ENCODE results near the gene MUC15.
A peak's percentile ranks its signal among the peaks of the same experiment; 100 is the strongest.

Gene MUC15

DNA sequence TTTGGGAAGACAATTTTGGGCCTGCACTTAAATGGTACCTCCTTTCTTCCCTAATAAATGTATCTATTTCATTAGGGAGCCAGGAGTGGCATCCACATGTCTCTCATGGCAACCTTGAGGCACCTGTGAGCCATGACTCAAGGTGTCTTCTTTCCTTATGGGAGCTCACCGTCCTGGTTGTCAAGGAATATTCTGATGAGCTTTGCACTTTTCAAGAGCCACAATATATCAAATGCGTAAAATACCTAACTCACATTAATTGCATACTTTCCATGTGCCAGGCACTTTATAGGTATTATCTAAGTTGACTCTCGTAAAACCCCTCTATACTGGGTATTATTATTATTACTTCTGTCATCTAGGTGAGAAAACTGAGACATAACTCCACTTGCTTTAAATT lies 32.5 kb downstream of the MUC15 start:
- Histone ChIP-seq H2AK5ac (ENCODE audit: low read depth, low read length) (no peak overlapping the region), H3K9me3 (replicated peaks in 1 of 2; ENCODE audit: control insufficient read depth in 2 of 2, insufficient read depth in 1 of 2, low read depth in 1 of 2, low read length in 2 of 2) (no peaks in the 10 kb centered on the region), H2BK15ac (ENCODE audit: low read length) (no peak overlapping the region), H3K27ac (replicated peaks; ENCODE audit: low read length) (no peak overlapping the region), H3K9ac (ENCODE audit: low read depth, low read length, poor library complexity) (no peak overlapping the region), H2BK5ac (ENCODE audit: low read length) (no peak overlapping the region), H4K8ac (ENCODE audit: low read depth, low read length) (no peak overlapping the region), H3K18ac (ENCODE audit: low read length) (no peak overlapping the region), H3K4me3 (ENCODE audit: low read length in 2 of 2) (no peak overlapping the region), H3K23ac (ENCODE audit: low read depth, low read length, poor library complexity) (no peak overlapping the region), H3K4me1 (ENCODE audit: control insufficient read depth in 2 of 2, insufficient read depth in 1 of 2, low read depth in 1 of 2, low read length in 2 of 2) (no peaks in the 10 kb centered on the region), H3K4me2 (ENCODE audit: insufficient read depth, low read length, poor library complexity, severe bottlenecking) (no peak overlapping the region), H2BK12ac (ENCODE audit: low read length) (no peak overlapping the region), H2AFZ (ENCODE audit: low read length) (no peak overlapping the region), H3K79me1 (ENCODE audit: low read depth, low read length) (no peaks in the 10 kb centered on the region), H3K14ac (ENCODE audit: low read length) (no peak overlapping the region), H3K4ac (ENCODE audit: low read length) (no peak overlapping the region), H2BK120ac (ENCODE audit: low read depth, low read length) (no peak overlapping the region), H4K91ac (ENCODE audit: low read depth, low read length, poor library complexity) (no peak overlapping the region), H3K36me3 (replicated peaks in 1 of 2; ENCODE audit: control insufficient read depth in 2 of 2, insufficient read depth in 2 of 2, low read length in 2 of 2) (no peaks in the 10 kb centered on the region), H3K27me3 (ENCODE audit: control insufficient read depth in 3 of 3, insufficient read depth in 3 of 3, low read depth in 1 of 3, low read length in 3 of 3) (no peaks in the 10 kb centered on the region)
- DNase-seq (ENCODE audit: low spot score), result no peak
- WGBS, 2 donors (ENCODE audit: extremely low coverage in 2 of 2, insufficient read length in 2 of 2, insufficient replicate concordance in 1 of 2), result no CpG with 5 or more reads among the region's 3 CpGs

GRCh38 chr11:26537341-26537740 lies 34.7 kb downstream of the MUC15 start:
- no peaks in the 10 kb centered on the region for H3K9me3 ChIP-seq (replicated peaks in 1 of 2; ENCODE audit: control insufficient read depth in 2 of 2, insufficient read depth in 1 of 2, low read depth in 1 of 2, low read length in 2 of 2)
- no peak overlapping the region for H3K4me3 ChIP-seq (ENCODE audit: low read length in 2 of 2)
- no peaks in the 10 kb centered on the region for H3K36me3 ChIP-seq (replicated peaks in 1 of 2; ENCODE audit: control insufficient read depth in 2 of 2, insufficient read depth in 2 of 2, low read length in 2 of 2)
- H3K4me1 ChIP-seq (ENCODE audit: control insufficient read depth in 2 of 2, insufficient read depth in 1 of 2, low read depth in 1 of 2, low read length in 2 of 2), result no peaks in the 10 kb centered on the region
- H2AFZ ChIP-seq (ENCODE audit: low read length), result peak overlapping the region; percentile 47
- no peaks in the 10 kb centered on the region for H3K79me1 ChIP-seq (ENCODE audit: low read depth, low read length)
- no peak overlapping the region for H3K14ac ChIP-seq (ENCODE audit: low read length)
- no peak overlapping the region for H3K4me2 ChIP-seq (ENCODE audit: insufficient read depth, low read length, poor library complexity, severe bottlenecking)
- H3K18ac ChIP-seq (ENCODE audit: low read length), result no peak overlapping the region
- no peak overlapping the region for H4K91ac ChIP-seq (ENCODE audit: low read depth, low read length, poor library complexity)
- no peak overlapping the region for H2BK12ac ChIP-seq (ENCODE audit: low read length)
- no peak overlapping the region for H2AK5ac ChIP-seq (ENCODE audit: low read depth, low read length)
- H3K9ac ChIP-seq (ENCODE audit: low read depth, low read length, poor library complexity), result no peak overlapping the region
- no peak overlapping the region for H2BK15ac ChIP-seq (ENCODE audit: low read length)
- no peak overlapping the region for H4K8ac ChIP-seq (ENCODE audit: low read depth, low read length)
- H2BK120ac ChIP-seq (ENCODE audit: low read depth, low read length), result no peak overlapping the region
- no peak overlapping the region for H2BK5ac ChIP-seq (ENCODE audit: low read length)
- no peak overlapping the region for H3K4ac ChIP-seq (ENCODE audit: low read length)
- no peak overlapping the region for H3K27ac ChIP-seq (replicated peaks; ENCODE audit: low read length)
- no peak for DNase-seq (ENCODE audit: low spot score)
- H3K27me3 ChIP-seq (ENCODE audit: control insufficient read depth in 3 of 3, insufficient read depth in 3 of 3, low read depth in 1 of 3, low read length in 3 of 3), result no peaks in the 10 kb centered on the region
- WGBS, 2 donors (ENCODE audit: extremely low coverage in 2 of 2, insufficient read length in 2 of 2, insufficient replicate concordance in 1 of 2), result no CpG with 5 or more reads among the region's 4 CpGs
- H3K23ac ChIP-seq (ENCODE audit: low read depth, low read length, poor library complexity), result no peak overlapping the region

DNA sequence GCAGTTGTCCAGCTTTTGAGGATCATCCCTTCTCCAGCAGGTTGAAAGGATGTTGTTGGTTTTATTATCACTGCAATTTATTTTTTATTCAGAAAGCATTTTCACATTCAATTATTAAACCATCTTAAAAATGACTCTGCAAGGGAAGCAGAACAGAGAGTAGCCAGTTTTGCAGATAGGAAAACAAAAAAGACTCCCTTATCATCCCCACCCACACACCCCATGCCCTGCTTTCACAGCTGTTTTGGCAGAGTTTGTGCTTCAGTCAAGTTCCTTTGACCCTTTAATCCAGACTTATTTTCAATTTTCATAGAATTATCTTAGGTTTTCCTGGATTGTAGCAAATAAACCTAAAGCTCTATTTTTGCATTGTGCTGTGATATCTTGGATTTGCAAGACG lies 44.4 kb downstream of the MUC15 start:
- Histone ChIP-seq H3K27me3 (ENCODE audit: control insufficient read depth in 3 of 3, insufficient read depth in 3 of 3, low read depth in 1 of 3, low read length in 3 of 3) (no peaks in the 10 kb centered on the region), H3K79me1 (ENCODE audit: low read depth, low read length) (no peaks in the 10 kb centered on the region), H3K23ac (ENCODE audit: low read depth, low read length, poor library complexity) (no peak overlapping the region), H3K4ac (ENCODE audit: low read length) (no peak overlapping the region), H3K36me3 (replicated peaks in 1 of 2; ENCODE audit: control insufficient read depth in 2 of 2, insufficient read depth in 2 of 2, low read length in 2 of 2) (no peaks in the 10 kb centered on the region), H3K9me3 (replicated peaks in 1 of 2; ENCODE audit: control insufficient read depth in 2 of 2, insufficient read depth in 1 of 2, low read depth in 1 of 2, low read length in 2 of 2) (no peaks in the 10 kb centered on the region), H4K8ac (ENCODE audit: low read depth, low read length) (no peak overlapping the region), H2BK12ac (ENCODE audit: low read length) (no peak overlapping the region), H3K18ac (ENCODE audit: low read length) (no peak overlapping the region), H4K91ac (ENCODE audit: low read depth, low read length, poor library complexity) (no peak overlapping the region), H2AK5ac (ENCODE audit: low read depth, low read length) (no peak overlapping the region), H3K4me3 (ENCODE audit: low read length in 2 of 2) (no peak overlapping the region), H3K14ac (ENCODE audit: low read length) (no peak overlapping the region), H2BK15ac (ENCODE audit: low read length) (no peak overlapping the region), H2AFZ (ENCODE audit: low read length) (peak overlapping the region; percentile 29), H2BK120ac (ENCODE audit: low read depth, low read length) (no peak overlapping the region), H2BK5ac (ENCODE audit: low read length) (no peak overlapping the region), H3K4me2 (ENCODE audit: insufficient read depth, low read length, poor library complexity, severe bottlenecking) (no peak overlapping the region), H3K9ac (ENCODE audit: low read depth, low read length, poor library complexity) (no peak overlapping the region), H3K4me1 (ENCODE audit: control insufficient read depth in 2 of 2, insufficient read depth in 1 of 2, low read depth in 1 of 2, low read length in 2 of 2) (no peaks in the 10 kb centered on the region), H3K27ac (replicated peaks; ENCODE audit: low read length) (no peak overlapping the region)
- no CpG with 5 or more reads among the region's 1 CpG for WGBS, 2 donors (ENCODE audit: extremely low coverage in 2 of 2, insufficient read length in 2 of 2, insufficient replicate concordance in 1 of 2)
- DNase-seq (ENCODE audit: low spot score), result no peak

DNA sequence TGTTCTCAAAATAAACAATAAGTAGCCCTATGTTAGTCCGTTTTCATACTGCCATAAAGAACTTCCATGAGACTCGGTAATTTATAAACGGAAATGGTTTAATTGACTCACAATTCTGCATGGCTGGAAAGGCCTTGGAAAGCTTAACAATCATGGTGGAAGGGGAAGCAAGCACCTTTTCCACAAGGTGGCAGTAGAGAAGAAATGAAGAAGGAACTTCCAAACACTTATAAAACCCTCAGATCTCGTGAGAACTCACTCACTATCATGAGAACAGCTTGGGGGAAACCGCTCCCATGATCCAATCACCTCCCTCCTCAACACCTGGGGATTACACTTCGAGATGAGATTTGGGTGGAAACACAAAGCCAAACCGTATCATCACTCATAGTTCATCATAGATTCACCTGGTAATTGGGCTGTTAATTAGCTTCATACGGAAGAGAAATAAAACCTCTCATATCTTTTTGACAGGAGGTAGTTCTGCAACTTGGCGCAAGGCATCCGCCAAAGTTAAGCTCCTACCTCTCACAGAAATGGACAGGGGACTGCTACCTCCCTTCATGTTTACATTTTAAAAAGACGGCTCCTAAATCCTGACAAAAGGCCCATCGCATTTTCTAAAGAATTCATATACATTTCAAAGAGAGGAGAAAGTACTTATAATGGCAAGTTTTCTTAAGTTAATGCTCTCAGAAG lies 49.0 kb downstream of the MUC15 start:
- Histone ChIP-seq H2BK15ac (ENCODE audit: low read length) (no peak overlapping the region), H3K4ac (ENCODE audit: low read length) (no peak overlapping the region), H3K23ac (ENCODE audit: low read depth, low read length, poor library complexity) (no peak overlapping the region), H3K9me3 (replicated peaks in 1 of 2; ENCODE audit: control insufficient read depth in 2 of 2, insufficient read depth in 1 of 2, low read depth in 1 of 2, low read length in 2 of 2) (no peaks in the 10 kb centered on the region), H3K27ac (replicated peaks; ENCODE audit: low read length) (no peak overlapping the region), H3K14ac (ENCODE audit: low read length) (no peak overlapping the region), H4K91ac (ENCODE audit: low read depth, low read length, poor library complexity) (no peak overlapping the region), H3K4me3 (ENCODE audit: low read length in 2 of 2) (no peak overlapping the region), H3K4me2 (ENCODE audit: insufficient read depth, low read length, poor library complexity, severe bottlenecking) (no peak overlapping the region), H2BK12ac (ENCODE audit: low read length) (no peak overlapping the region), H3K18ac (ENCODE audit: low read length) (no peak overlapping the region), H4K8ac (ENCODE audit: low read depth, low read length) (no peak overlapping the region), H3K36me3 (replicated peaks in 1 of 2; ENCODE audit: control insufficient read depth in 2 of 2, insufficient read depth in 2 of 2, low read length in 2 of 2) (no peaks in the 10 kb centered on the region), H2BK120ac (ENCODE audit: low read depth, low read length) (no peak overlapping the region), H3K27me3 (ENCODE audit: control insufficient read depth in 3 of 3, insufficient read depth in 3 of 3, low read depth in 1 of 3, low read length in 3 of 3) (no peaks in the 10 kb centered on the region), H3K9ac (ENCODE audit: low read depth, low read length, poor library complexity) (no peak overlapping the region), H3K79me1 (ENCODE audit: low read depth, low read length) (no peaks in the 10 kb centered on the region), H2BK5ac (ENCODE audit: low read length) (no peak overlapping the region), H2AFZ (ENCODE audit: low read length) (peak overlapping the region; percentile 55), H2AK5ac (ENCODE audit: low read depth, low read length) (no peak overlapping the region), H3K4me1 (ENCODE audit: control insufficient read depth in 2 of 2, insufficient read depth in 1 of 2, low read depth in 1 of 2, low read length in 2 of 2) (no peaks in the 10 kb centered on the region)
- WGBS, 2 donors (ENCODE audit: extremely low coverage in 2 of 2, insufficient read length in 2 of 2, insufficient replicate concordance in 1 of 2), result no CpG with 5 or more reads among the region's 12 CpGs
- DNase-seq (ENCODE audit: low spot score), result no peak

All from neuronal stem cell (in vitro differentiated cells).